Measurements from ENCODE around the gene RBM7. TPM values are rescaled to one million over a fixed set of nuclear protein-coding genes. Genes with fewer than 3 reads are reported as not detected.

RBM7 gene
- total and polyA plus RNA-seq, 2 experiments from 2014 or later, result 20.6 to 35.2 TPM

- no peak for TF ChIP-seq CTCF (IDR thresholded peaks at IDR 0.05; ENCODE audit: low read depth, low read length)
- Histone ChIP-seq H3K4me1 (ENCODE audit: low read depth) (no peaks in the 10 kb centered on the region), H3K4me3 (no peak overlapping the region), H3K27ac (no peak overlapping the region), H3K36me3 (no peaks in the 10 kb centered on the region), H3K27me3 (no peaks in the 10 kb centered on the region), H3K9me3 (ENCODE audit: low read depth) (no peaks in the 10 kb centered on the region)
- DNase-seq (ENCODE audit: low read depth in 1 of 2, low spot score in 1 of 2), result no peak
These were observed 38.1 kb upstream of the RBM7 start for GRCh38 chr11:114362326-114362725.

DNA sequence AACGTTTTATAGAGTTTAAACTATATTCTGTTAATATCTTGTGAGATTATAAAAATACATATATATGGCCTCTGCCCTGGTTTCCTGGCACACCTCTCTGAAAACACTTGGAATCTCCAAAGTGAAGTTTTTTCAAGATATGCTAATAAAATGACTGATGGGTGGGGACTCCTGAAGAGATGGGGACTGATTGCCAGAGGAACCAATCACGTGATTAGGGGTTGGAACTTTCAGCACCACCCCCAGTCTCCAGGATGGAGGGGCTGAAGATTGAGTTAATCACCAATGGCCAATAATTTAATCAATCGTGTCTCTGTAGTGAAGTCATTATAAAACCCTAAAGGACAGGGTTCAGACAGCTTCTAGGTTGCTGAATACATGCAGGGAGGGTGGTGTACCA lies 37.5 kb upstream of the RBM7 start:
- Histone ChIP-seq H3K36me3 (no peaks in the 10 kb centered on the region), H3K9me3 (ENCODE audit: low read depth) (no peaks in the 10 kb centered on the region), H3K4me1 (ENCODE audit: low read depth) (no peaks in the 10 kb centered on the region), H3K27me3 (no peaks in the 10 kb centered on the region), H3K4me3 (no peak overlapping the region), H3K27ac (no peak overlapping the region)
- DNase-seq (ENCODE audit: low read depth in 1 of 2, low spot score in 1 of 2), result no peak
- TF ChIP-seq CTCF (IDR thresholded peaks at IDR 0.05; ENCODE audit: low read depth, low read length), result no peak

DNA sequence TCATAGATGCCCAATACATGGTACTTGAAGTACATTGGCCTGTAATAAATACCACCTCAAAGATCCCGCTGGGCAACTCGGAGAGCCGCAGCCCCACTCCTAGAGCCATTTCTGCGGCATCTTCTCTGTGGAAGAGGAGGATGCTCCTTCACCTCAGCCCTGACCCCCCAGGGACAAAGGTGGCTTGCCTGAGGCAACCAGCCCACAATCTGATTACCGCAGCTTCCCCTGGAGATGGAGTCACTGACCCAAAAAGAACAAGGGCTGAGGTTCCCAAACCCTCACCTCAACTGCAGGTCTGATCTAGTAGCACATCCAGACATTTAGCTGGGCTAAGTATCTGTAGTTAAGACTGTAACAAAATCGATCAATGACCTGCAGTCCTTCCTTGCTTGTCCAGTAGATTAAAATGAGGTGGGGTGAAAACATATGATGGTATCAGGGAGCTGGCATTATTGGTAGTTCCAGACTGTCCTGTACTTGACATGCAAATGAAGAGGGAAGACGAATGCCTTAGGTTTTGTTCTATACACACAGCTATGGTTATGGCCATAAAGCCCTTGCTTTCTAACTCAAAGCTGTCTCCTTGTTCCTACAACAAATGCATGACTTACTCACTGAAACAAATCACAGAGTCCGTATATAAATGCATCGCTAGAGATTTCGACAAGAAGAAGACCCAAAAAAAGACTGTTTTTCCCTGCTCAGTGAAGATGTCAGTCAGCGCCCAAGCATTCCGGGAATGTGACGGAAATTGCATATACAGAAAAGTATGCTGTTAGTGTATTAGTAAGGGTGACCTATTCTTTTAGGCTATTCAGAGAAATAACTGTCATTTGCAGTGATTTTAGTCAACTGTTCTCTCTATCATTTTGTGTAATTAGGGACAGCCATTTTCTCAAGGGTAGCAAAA lies 33.9 kb upstream of the RBM7 start:
- no peaks in the 10 kb centered on the region for H3K9me3 ChIP-seq (ENCODE audit: low read depth)
- TF ChIP-seq CTCF (IDR thresholded peaks at IDR 0.05; ENCODE audit: low read depth, low read length), result no peak
- no peak overlapping the region for H3K4me3 ChIP-seq
- no peaks in the 10 kb centered on the region for H3K4me1 ChIP-seq (ENCODE audit: low read depth)
- H3K27me3 ChIP-seq, result no peaks in the 10 kb centered on the region
- no peak overlapping the region for H3K27ac ChIP-seq
- H3K36me3 ChIP-seq, result no peaks in the 10 kb centered on the region
- DNase-seq (ENCODE audit: low read depth in 1 of 2, low spot score in 1 of 2), result peak in 1 of 2 donors; percentile 78

DNA sequence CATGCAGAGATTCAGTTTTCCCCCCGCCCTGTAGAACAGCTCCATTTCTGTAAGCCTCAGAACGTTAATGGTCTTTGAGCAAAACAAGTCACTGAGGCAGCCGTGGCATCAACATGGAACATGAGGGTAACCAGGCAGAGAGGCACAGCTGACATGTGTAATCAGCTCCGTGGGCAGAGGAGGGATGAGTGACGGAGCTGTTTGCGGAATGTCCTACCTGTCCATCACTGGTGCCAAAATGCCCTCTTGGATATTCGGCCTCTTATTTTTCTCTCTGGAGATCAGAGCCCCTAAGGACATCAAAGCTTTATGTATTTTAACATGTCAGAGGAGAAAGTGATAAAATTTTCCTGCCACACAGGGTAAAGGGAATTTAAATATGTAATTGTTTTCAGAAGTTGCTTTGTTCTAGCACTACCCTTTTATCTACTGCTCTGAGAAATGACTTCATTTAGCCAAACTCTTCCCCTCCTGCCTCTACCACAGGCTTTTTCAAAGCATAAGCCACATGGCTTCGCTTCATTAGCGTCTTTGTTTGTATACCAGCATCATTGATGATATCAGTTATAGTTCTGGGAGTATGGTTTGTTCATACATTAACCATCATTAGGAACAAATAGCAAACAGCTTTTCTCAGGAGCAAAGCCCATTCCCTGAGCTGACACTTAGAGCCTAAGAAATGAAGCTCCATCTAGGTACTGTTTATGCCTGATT lies 33.1 kb upstream of the RBM7 start:
- DNase-seq (ENCODE audit: low read depth in 1 of 2, low spot score in 1 of 2), result peak in 1 of 2 donors; percentile 14
- no peaks in the 10 kb centered on the region for H3K9me3 ChIP-seq (ENCODE audit: low read depth)
- H3K36me3 ChIP-seq, result no peaks in the 10 kb centered on the region
- TF ChIP-seq CTCF (IDR thresholded peaks at IDR 0.05; ENCODE audit: low read depth, low read length), result no peak
- H3K4me3 ChIP-seq, result no peak overlapping the region
- H3K27me3 ChIP-seq, result no peaks in the 10 kb centered on the region
- H3K4me1 ChIP-seq (ENCODE audit: low read depth), result no peaks in the 10 kb centered on the region
- H3K27ac ChIP-seq, result no peak overlapping the region

DNA sequence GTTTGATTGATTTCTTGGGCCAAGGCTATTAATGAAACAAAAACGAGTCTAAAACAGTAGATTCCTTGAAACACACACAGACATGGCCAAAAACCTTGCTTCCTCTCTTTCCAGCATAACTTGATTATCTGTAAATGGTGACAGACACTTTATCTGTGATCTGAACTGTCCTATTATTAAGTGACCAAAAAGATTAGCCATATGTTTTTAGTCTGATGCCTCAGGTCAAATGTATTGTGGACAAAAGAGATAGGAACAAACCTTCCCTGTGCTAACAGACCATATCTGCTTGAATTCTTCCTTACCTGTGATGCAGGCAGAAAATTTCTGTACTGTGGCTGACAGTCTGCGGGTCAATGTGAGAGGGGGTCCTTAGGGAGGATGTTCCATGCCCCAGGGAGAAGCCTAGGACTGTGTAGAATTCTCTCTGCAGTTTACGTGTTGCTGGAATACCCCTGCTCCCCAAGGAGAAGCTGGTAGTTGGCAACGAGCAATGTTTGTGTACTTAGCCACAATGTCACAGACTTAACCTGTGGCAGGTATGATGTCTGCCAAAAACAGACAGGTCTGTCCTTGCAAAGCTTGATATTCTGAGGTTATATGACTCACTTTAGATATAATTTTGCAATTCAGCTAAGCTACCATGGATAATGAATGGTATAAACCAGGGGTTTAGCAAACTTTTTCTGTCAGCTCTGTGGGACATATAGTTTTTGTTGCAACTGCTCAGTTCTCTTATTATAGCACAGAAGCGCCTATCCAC lies 31.4 kb upstream of the RBM7 start:
- TF ChIP-seq CTCF (IDR thresholded peaks at IDR 0.05; ENCODE audit: low read depth, low read length), result no peak
- no peak overlapping the region for H3K4me3 ChIP-seq
- no peaks in the 10 kb centered on the region for H3K4me1 ChIP-seq (ENCODE audit: low read depth)
- H3K9me3 ChIP-seq (ENCODE audit: low read depth), result no peaks in the 10 kb centered on the region
- no peaks in the 10 kb centered on the region for H3K27me3 ChIP-seq
- DNase-seq (ENCODE audit: low read depth in 1 of 2, low spot score in 1 of 2), result no peak
- no peak overlapping the region for H3K27ac ChIP-seq
- no peaks in the 10 kb centered on the region for H3K36me3 ChIP-seq
